Measurements from ENCODE around the gene DHRS4L2.

- no peak for TF ChIP-seq POLR2AphosphoS5 (IDR thresholded peaks at IDR 0.05; ENCODE audit: low read depth, low read length)
- no peak for TF ChIP-seq REST (IDR thresholded peaks at IDR 0.05; ENCODE audit: insufficient read depth in 1 of 2, low read depth in 2 of 2, low read length in 2 of 2)
- no peak for TF ChIP-seq TAF1 (IDR thresholded peaks at IDR 0.05; ENCODE audit: borderline replicate concordance, insufficient read depth, low read length)
Measured at GRCh38 chr14:24054324-24054641, 65.6 kb downstream of the DHRS4L2 start.

All from PFSK-1 (cell line).